ENCODE data around the gene PTPN23.

The PTPN23 gene

DNA sequence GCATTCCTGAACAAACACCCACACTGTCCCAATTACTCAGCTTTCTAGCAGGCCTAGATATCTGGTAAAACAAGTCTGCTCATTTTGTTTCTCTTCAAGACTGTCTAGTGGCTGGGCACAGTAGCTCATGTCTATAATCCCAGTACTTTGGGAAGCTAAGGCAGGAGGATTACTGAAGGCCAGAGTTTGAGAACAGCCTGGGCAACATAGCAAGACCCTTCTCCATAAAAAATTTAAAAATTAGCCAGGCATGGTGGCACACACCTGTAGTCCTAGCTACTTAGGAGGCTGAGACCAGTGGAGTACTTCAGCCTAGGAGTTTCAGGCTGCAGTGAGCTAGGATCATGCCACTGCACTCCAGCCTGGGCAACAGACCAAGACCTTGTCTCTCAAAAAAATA lies 6.2 kb upstream of the PTPN23 start:
- no peaks in the 10 kb centered on the region for H3K36me3 ChIP-seq (replicated peaks; ENCODE audit: insufficient read depth, low read length)
- H2AFZ ChIP-seq (ENCODE audit: low read length) = no peak overlapping the region
- H4K20me1 ChIP-seq (ENCODE audit: insufficient read depth, low read length) = no peaks in the 10 kb centered on the region
- peaks cover 3% of the 10 kb centered on the region for H3K79me2 ChIP-seq (ENCODE audit: low read length)
- H3K9ac ChIP-seq (ENCODE audit: low read length) = no peak overlapping the region
- no peaks in the 10 kb centered on the region for H3K9me2 ChIP-seq (replicated peaks; ENCODE audit: insufficient read depth, low read length)
- no peak overlapping the region for H3K4me3 ChIP-seq (ENCODE audit: low read length)
- TF ChIP-seq EZH2 (optimal IDR thresholded peaks at IDR 0.05; ENCODE audit: low read depth, low read length) (no peak), EZH2phosphoT487 (IDR thresholded peaks at IDR 0.05; ENCODE audit: low read length) (no peak)
- TF ChIP-seq, protein P1, sequence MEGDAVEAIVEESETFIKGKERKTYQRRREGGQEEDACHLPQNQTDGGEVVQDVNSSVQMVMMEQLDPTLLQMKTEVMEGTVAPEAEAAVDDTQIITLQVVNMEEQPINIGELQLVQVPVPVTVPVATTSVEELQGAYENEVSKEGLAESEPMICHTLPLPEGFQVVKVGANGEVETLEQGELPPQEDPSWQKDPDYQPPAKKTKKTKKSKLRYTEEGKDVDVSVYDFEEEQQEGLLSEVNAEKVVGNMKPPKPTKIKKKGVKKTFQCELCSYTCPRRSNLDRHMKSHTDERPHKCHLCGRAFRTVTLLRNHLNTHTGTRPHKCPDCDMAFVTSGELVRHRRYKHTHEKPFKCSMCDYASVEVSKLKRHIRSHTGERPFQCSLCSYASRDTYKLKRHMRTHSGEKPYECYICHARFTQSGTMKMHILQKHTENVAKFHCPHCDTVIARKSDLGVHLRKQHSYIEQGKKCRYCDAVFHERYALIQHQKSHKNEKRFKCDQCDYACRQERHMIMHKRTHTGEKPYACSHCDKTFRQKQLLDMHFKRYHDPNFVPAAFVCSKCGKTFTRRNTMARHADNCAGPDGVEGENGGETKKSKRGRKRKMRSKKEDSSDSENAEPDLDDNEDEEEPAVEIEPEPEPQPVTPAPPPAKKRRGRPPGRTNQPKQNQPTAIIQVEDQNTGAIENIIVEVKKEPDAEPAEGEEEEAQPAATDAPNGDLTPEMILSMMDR (IDR thresholded peaks at IDR 0.05; ENCODE audit: low read length) = no peak
- no peaks in the 10 kb centered on the region for H3F3A ChIP-seq (ENCODE audit: insufficient read depth, low read length)
- no peaks in the 10 kb centered on the region for H3K9me3 ChIP-seq (replicated peaks; ENCODE audit: insufficient read depth, low read length)
- peaks cover 1% of the 10 kb centered on the region; the same call in 1 of the 2 replicates for H3K4me1 ChIP-seq (ENCODE audit: low read length)
- no peak overlapping the region for H3K27ac ChIP-seq (ENCODE audit: low read length)
- H3K4me2 ChIP-seq (ENCODE audit: low read depth, low read length) = no peak overlapping the region
- H3K27me3 ChIP-seq (replicated peaks; ENCODE audit: insufficient read depth, low read length) = no peaks in the 10 kb centered on the region
- DNase-seq = no peak

DNA sequence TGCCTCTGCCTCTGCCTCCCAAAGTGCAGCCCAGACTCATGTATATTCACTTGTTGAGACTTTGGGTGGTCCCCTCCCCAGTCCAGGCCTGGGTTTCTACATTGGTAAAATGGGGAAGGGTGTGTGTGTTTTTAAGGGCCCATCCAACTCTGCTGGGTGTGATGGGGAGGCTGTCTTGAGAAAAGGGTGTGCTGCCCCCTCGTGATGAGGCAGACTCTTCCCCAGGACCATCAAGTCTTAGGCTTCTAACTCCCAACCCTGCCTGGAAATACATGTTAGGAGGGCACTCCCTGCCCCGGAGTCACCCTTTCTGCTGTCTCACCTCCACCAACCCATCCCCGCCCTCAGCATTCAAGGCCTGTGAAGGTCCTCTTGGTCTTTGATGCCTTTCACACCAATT lies 4.4 kb upstream of the PTPN23 start:
- no peak overlapping the region for H2AFZ ChIP-seq (ENCODE audit: low read length)

DNA sequence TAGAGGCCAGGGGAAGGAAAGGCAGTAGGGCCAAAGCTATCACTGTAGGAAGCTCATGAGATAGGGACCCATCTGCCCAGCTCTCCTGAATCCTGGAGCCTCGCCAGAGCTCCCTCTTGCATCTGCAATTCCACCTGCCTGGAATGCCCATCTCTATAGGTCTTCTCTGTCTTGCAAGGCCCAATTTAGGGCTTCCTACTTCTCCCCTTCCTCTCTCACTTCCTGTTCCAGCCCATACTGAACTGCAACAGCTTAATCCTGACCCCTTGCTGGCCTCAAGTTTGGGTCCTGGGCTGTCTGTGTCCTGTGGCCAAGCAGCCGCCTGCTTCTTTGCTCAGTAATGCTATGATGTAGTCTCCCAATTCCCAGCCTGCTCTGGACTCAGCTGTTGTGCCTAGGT lies 3.6 kb upstream of the PTPN23 start:
- Histone ChIP-seq H3F3A (ENCODE audit: insufficient read depth, low read length) (peaks cover 4% of the 10 kb centered on the region; the same call in 1 of the 2 replicates), H3K36me3 (replicated peaks; ENCODE audit: insufficient read depth, low read length) (no peaks in the 10 kb centered on the region), H3K9me3 (replicated peaks; ENCODE audit: insufficient read depth, low read length) (no peaks in the 10 kb centered on the region), H3K27me3 (replicated peaks; ENCODE audit: insufficient read depth, low read length) (no peaks in the 10 kb centered on the region), H2AFZ (ENCODE audit: low read length) (no peak overlapping the region), H3K4me3 (ENCODE audit: low read length) (no peak overlapping the region), H3K4me1 (ENCODE audit: low read length) (peaks cover 10% of the 10 kb centered on the region), H3K9ac (ENCODE audit: low read length) (no peak overlapping the region), H3K9me2 (replicated peaks; ENCODE audit: insufficient read depth, low read length) (no peaks in the 10 kb centered on the region), H3K4me2 (ENCODE audit: low read depth, low read length) (no peak overlapping the region), H4K20me1 (ENCODE audit: insufficient read depth, low read length) (no peaks in the 10 kb centered on the region), H3K79me2 (ENCODE audit: low read length) (peaks cover 23% of the 10 kb centered on the region), H3K27ac (ENCODE audit: low read length) (no peak overlapping the region)
- DNase-seq = no peak
- TF ChIP-seq EZH2 (optimal IDR thresholded peaks at IDR 0.05; ENCODE audit: low read depth, low read length) = no peak
- TF ChIP-seq, protein P1 (IDR thresholded peaks at IDR 0.05; ENCODE audit: low read length) = no peak
- no peak for TF ChIP-seq EZH2phosphoT487 (IDR thresholded peaks at IDR 0.05; ENCODE audit: low read length)

More for the DNA sequence above, 4.4 kb upstream of the PTPN23 start:
- H3K27me3 ChIP-seq (replicated peaks; ENCODE audit: insufficient read depth, low read length) = no peaks in the 10 kb centered on the region
- DNase-seq = no peak
- no peaks in the 10 kb centered on the region for H3K36me3 ChIP-seq (replicated peaks; ENCODE audit: insufficient read depth, low read length)
- peaks cover 4% of the 10 kb centered on the region; the same call in 1 of the 2 replicates for H3K4me1 ChIP-seq (ENCODE audit: low read length)
- no peaks in the 10 kb centered on the region for H3K9me2 ChIP-seq (replicated peaks; ENCODE audit: insufficient read depth, low read length)
- TF ChIP-seq EZH2 (optimal IDR thresholded peaks at IDR 0.05; ENCODE audit: low read depth, low read length) (no peak), EZH2phosphoT487 (IDR thresholded peaks at IDR 0.05; ENCODE audit: low read length) (no peak)
- TF ChIP-seq, protein P1 (IDR thresholded peaks at IDR 0.05; ENCODE audit: low read length) = no peak
- no peak overlapping the region for H3K4me3 ChIP-seq (ENCODE audit: low read length)
- no peak overlapping the region for H3K4me2 ChIP-seq (ENCODE audit: low read depth, low read length)
- H3K27ac ChIP-seq (ENCODE audit: low read length) = no peak overlapping the region
- no peaks in the 10 kb centered on the region for H3K9me3 ChIP-seq (replicated peaks; ENCODE audit: insufficient read depth, low read length)
- peaks cover 15% of the 10 kb centered on the region for H3K79me2 ChIP-seq (ENCODE audit: low read length)
- H4K20me1 ChIP-seq (ENCODE audit: insufficient read depth, low read length) = no peaks in the 10 kb centered on the region
- no peak overlapping the region for H3K9ac ChIP-seq (ENCODE audit: low read length)
- H3F3A ChIP-seq (ENCODE audit: insufficient read depth, low read length) = peaks cover 4% of the 10 kb centered on the region; the same call in 1 of the 2 replicates
